HEK293 (cell line): Measurements from ENCODE around the gene KCNJ6.

Experiments used
- CTCF ChIA-PET: fragments of 350-600 bp; formaldehyde crosslinking; extraction: SDS; loops from one replicate; lab custom pipeline; 2021; ENCODE audit warnings: antibody characterized with exemption; lab: Yijun Ruan, JAX
- POLR2A ChIA-PET: fragments of 300-600 bp; formaldehyde crosslinking; extraction: SDS; loops from one replicate; lab custom pipeline; 2020; ENCODE audit warnings: antibody characterized with exemption, inconsistent platforms; lab: Yijun Ruan, JAX
- H3K27ac ChIP-seq: fragments of 200-500 bp; sonication (Bioruptor generic); 2 replicates; pipeline ENCODE4 v1.5.1; 2014; ENCODE audit warnings: low read depth, low read length, control low read depth, inconsistent platforms; ENCODE audit errors: extremely low read depth
- H3K36me3 ChIP-seq, 2 experiments: fragments of 200-500 bp in 1 of 2; sonication (Bioruptor generic) in 1 of 2; 1 replicate in 1 of 2; 2 replicates in 1 of 2; pipeline ENCODE4 v1.5.1; 2014 to 2017; ENCODE audit warnings: inconsistent platforms in 2 of 2, low read length in 2 of 2; ENCODE audit not compliant: control insufficient read depth in 2 of 2, insufficient read depth in 1 of 2
- H3K4me1 ChIP-seq: fragments of 200-500 bp; sonication (Bioruptor generic); 2 replicates; pipeline ENCODE4 v1.5.1; 2014; ENCODE audit warnings: mild to moderate bottlenecking, low read length, inconsistent platforms; ENCODE audit not compliant: control insufficient read depth, insufficient read depth
- H3K4me3 ChIP-seq: 2 replicates; pipeline ENCODE4 v1.5.1; 2011; ENCODE audit warnings: low read depth, mild to moderate bottlenecking, control low read depth, low read length, moderate library complexity
- H3K9me3 ChIP-seq: fragments of 200-500 bp; sonication (Bioruptor generic); 2 replicates; pipeline ENCODE4 v1.5.1; 2014; ENCODE audit warnings: low read depth, low read length, inconsistent platforms; ENCODE audit not compliant: control insufficient read depth, insufficient read depth
- ATF2 ChIP-seq: fragments of 450-650 bp; formaldehyde crosslinking; IDR thresholded peaks from 2 replicates; pipeline ENCODE4 v1.5.1; 2016; ENCODE audit warnings: missing biosample characterization, missing genetic modification characterization, low read depth
- CTCF ChIP-seq: fragments of 450-650 bp; formaldehyde crosslinking; IDR thresholded peaks from 2 replicates; pipeline ENCODE4 v1.5.1; 2016; ENCODE audit warnings: missing biosample characterization, missing genetic modification characterization
- GLIS2 ChIP-seq: fragments of 450-650 bp; formaldehyde crosslinking; IDR thresholded peaks from 2 replicates; pipeline ENCODE4 v1.5.1; 2016; ENCODE audit warnings: missing biosample characterization, missing genetic modification characterization
- HIC1 ChIP-seq: fragments of 450-650 bp; formaldehyde crosslinking; IDR thresholded peaks from 2 replicates; pipeline ENCODE4 v1.5.1; 2016; ENCODE audit warnings: missing biosample characterization, missing genetic modification characterization
- MZF1 ChIP-seq: fragments of 450-650 bp; formaldehyde crosslinking; IDR thresholded peaks from 2 replicates; pipeline ENCODE4 v1.5.1; 2017; ENCODE audit warnings: missing biosample characterization, missing genetic modification characterization, borderline replicate concordance
- SALL2 ChIP-seq: fragments of 450-650 bp; formaldehyde crosslinking; IDR thresholded peaks from 2 replicates; pipeline ENCODE4 v1.5.0; 2017; ENCODE audit warnings: missing biosample characterization, mild to moderate bottlenecking, missing genetic modification characterization, borderline replicate concordance
- ZNF148 ChIP-seq: fragments of 450-650 bp; formaldehyde crosslinking; IDR thresholded peaks from 2 replicates; pipeline ENCODE4 v1.5.0; 2017; ENCODE audit warnings: missing biosample characterization, missing genetic modification characterization, borderline replicate concordance
- ZNF155 ChIP-seq: fragments of 450-650 bp; formaldehyde crosslinking; IDR thresholded peaks from 2 replicates; pipeline ENCODE4 v1.5.1; 2016; ENCODE audit warnings: missing biosample characterization, missing genetic modification characterization
- ZNF292 ChIP-seq: fragments of 450-650 bp; formaldehyde crosslinking; IDR thresholded peaks from 2 replicates; pipeline ENCODE4 v1.5.1; 2016; ENCODE audit warnings: low read depth, missing biosample characterization, missing genetic modification characterization, borderline replicate concordance
- ZNF362 ChIP-seq: fragments of 450-650 bp; formaldehyde crosslinking; IDR thresholded peaks from 2 replicates; pipeline ENCODE4 v1.5.1; 2016; ENCODE audit warnings: missing biosample characterization, missing genetic modification characterization
- ZNF394 ChIP-seq: fragments of 450-650 bp; formaldehyde crosslinking; IDR thresholded peaks from 2 replicates; pipeline ENCODE4 v1.5.1; 2016; ENCODE audit warnings: missing biosample characterization, missing genetic modification characterization, mild to moderate bottlenecking, moderate library complexity, borderline replicate concordance
- ZNF621 ChIP-seq: fragments of 450-650 bp; formaldehyde crosslinking; IDR thresholded peaks from 2 replicates; pipeline ENCODE4 v1.5.1; 2017; ENCODE audit warnings: missing biosample characterization, missing genetic modification characterization
- ZNF626 ChIP-seq: fragments of 450-650 bp; sonication (Bioruptor Pico); formaldehyde crosslinking; IDR thresholded peaks from 2 replicates; pipeline ENCODE4 v1.5.1; 2018; ENCODE audit warnings: missing biosample characterization, missing genetic modification characterization, inconsistent platforms
- ZNF837 ChIP-seq: fragments of 450-650 bp; formaldehyde crosslinking; IDR thresholded peaks from 2 replicates; pipeline ENCODE4 v1.5.1; 2016; ENCODE audit warnings: missing biosample characterization, missing genetic modification characterization

KCNJ6 gene

GRCh38 chr21:37909936-37910335, 6.3 kb downstream of the KCNJ6 start:
- CTCF ChIA-PET = interaction anchor here (0.6 kb wide), 1 partner anchor 13 kb away, joined by 3 read pairs; no protein-coding TSS in a partner anchor
- Histone ChIP-seq H3K9me3 (no peaks in the 10 kb centered on the region), H3K36me3 (no peaks in the 10 kb centered on the region), H3K4me1 (peaks cover 6% of the 10 kb centered on the region; the same call in 1 of the 2 replicates), H3K27ac (no peak overlapping the region), H3K4me3 (no peak overlapping the region)
- TF ChIP-seq CTCF (no peak), ZNF394 (tag by site-specific recombination) (no peak), SALL2 (tag by site-specific recombination) (no peak), HIC1 (tag by site-specific recombination) (no peak), ZNF626 (no peak)
- POLR2A ChIA-PET = no interaction called here

GRCh38 chr21:37908691-37909090, 7.6 kb downstream of the KCNJ6 start:
- Histone ChIP-seq H3K36me3 (no peaks in the 10 kb centered on the region), H3K4me1 (no peaks in the 10 kb centered on the region), H3K27ac (no peak overlapping the region), H3K9me3 (no peaks in the 10 kb centered on the region), H3K4me3 (no peak overlapping the region)
- TF ChIP-seq ZNF837 (tag by site-specific recombination) (no peak), MZF1 (no peak), ATF2 (no peak), ZNF292 (tag by site-specific recombination) (no peak), ZNF621 (no peak), GLIS2 (no peak), ZNF362 (tag by site-specific recombination) (no peak), ZNF155 (tag by site-specific recombination) (no peak), ZNF148 (no peak)
- CTCF ChIA-PET = interaction anchor here (0.5 to 2.7 kb wide), 2 partner anchors 197 to 353 kb away, joined by 4 to 5 read pairs; no protein-coding TSS in a partner anchor
- POLR2A ChIA-PET = no interaction called here
